Measurements from ENCODE around the gene NOTCH3. TPM values are rescaled to one million over a fixed set of nuclear protein-coding genes. Genes with fewer than 3 reads are reported as not detected.

NOTCH3 gene
- total and polyA plus RNA-seq, 2 donors (not counting 1 experiment from before 2014, with no cell fraction given) = 26.4 to 42.6 TPM

- DNase-seq (ENCODE audit: low read depth in 2 of 2) = no peak
- Histone ChIP-seq H3K36me3 (ENCODE audit: control insufficient read depth, insufficient read depth, low read length) (peaks cover 4% of the 10 kb centered on the region), H3K4me3 (replicated peaks in 1 of 4; ENCODE audit: control extremely low read depth in 1 of 4, insufficient read depth in 1 of 4, low read depth in 3 of 4, low read length in 4 of 4) (no peak overlapping the region), H3K9me3 (ENCODE audit: control insufficient read depth, insufficient read depth, low read depth, low read length) (no peaks in the 10 kb centered on the region), H4K20me1 (ENCODE audit: control insufficient read depth, extremely low read depth, insufficient read depth, low read length) (no peaks in the 10 kb centered on the region), H2AFZ (ENCODE audit: low read length) (no peak overlapping the region), H3K9ac (ENCODE audit: insufficient read depth, low read length) (no peak overlapping the region), H3K79me2 (ENCODE audit: control insufficient read depth, insufficient read depth, low read length) (no peaks in the 10 kb centered on the region), H3K27me3 (ENCODE audit: control insufficient read depth, insufficient read depth, low read length) (no peaks in the 10 kb centered on the region), H3K4me1 (ENCODE audit: control insufficient read depth, extremely low read depth, insufficient read depth, low read length) (no peaks in the 10 kb centered on the region), H3K27ac (ENCODE audit: insufficient read depth, low read length) (no peak overlapping the region), H3K4me2 (ENCODE audit: extremely low read depth, insufficient read depth, low read length) (no peak overlapping the region)
- TF ChIP-seq, protein P1, sequence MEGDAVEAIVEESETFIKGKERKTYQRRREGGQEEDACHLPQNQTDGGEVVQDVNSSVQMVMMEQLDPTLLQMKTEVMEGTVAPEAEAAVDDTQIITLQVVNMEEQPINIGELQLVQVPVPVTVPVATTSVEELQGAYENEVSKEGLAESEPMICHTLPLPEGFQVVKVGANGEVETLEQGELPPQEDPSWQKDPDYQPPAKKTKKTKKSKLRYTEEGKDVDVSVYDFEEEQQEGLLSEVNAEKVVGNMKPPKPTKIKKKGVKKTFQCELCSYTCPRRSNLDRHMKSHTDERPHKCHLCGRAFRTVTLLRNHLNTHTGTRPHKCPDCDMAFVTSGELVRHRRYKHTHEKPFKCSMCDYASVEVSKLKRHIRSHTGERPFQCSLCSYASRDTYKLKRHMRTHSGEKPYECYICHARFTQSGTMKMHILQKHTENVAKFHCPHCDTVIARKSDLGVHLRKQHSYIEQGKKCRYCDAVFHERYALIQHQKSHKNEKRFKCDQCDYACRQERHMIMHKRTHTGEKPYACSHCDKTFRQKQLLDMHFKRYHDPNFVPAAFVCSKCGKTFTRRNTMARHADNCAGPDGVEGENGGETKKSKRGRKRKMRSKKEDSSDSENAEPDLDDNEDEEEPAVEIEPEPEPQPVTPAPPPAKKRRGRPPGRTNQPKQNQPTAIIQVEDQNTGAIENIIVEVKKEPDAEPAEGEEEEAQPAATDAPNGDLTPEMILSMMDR (conservative IDR thresholded peaks at IDR 0.05 in 1 of 2, IDR thresholded peaks at IDR 0.05 in 1 of 2; ENCODE audit: low read depth in 1 of 2, low read length in 2 of 2) = no peak
- no peak for TF ChIP-seq EZH2 (IDR thresholded peaks at IDR 0.05; ENCODE audit: low read length, missing control alignments)
These were observed 30.4 kb downstream of the NOTCH3 start for GRCh38 chr19:15170345-15170744.

GRCh38 chr19:15169541-15170285 is 31.1 kb downstream of the NOTCH3 start:
- H3K4me1 ChIP-seq (ENCODE audit: control insufficient read depth, extremely low read depth, insufficient read depth, low read length) = no peaks in the 10 kb centered on the region
- DNase-seq (ENCODE audit: low read depth in 2 of 2) = no peak
- no peak overlapping the region for H3K4me3 ChIP-seq (replicated peaks in 1 of 4; ENCODE audit: control extremely low read depth in 1 of 4, insufficient read depth in 1 of 4, low read depth in 3 of 4, low read length in 4 of 4)
- no peaks in the 10 kb centered on the region for H3K9me3 ChIP-seq (ENCODE audit: control insufficient read depth, insufficient read depth, low read depth, low read length)
- no peak overlapping the region for H2AFZ ChIP-seq (ENCODE audit: low read length)
- H3K4me2 ChIP-seq (ENCODE audit: extremely low read depth, insufficient read depth, low read length) = no peak overlapping the region
- H3K79me2 ChIP-seq (ENCODE audit: control insufficient read depth, insufficient read depth, low read length) = no peaks in the 10 kb centered on the region
- H3K27ac ChIP-seq (ENCODE audit: insufficient read depth, low read length) = no peak overlapping the region
- H3K36me3 ChIP-seq (ENCODE audit: control insufficient read depth, insufficient read depth, low read length) = peaks cover 8% of the 10 kb centered on the region
- H3K27me3 ChIP-seq (ENCODE audit: control insufficient read depth, insufficient read depth, low read length) = no peaks in the 10 kb centered on the region
- no peak for TF ChIP-seq EZH2 (IDR thresholded peaks at IDR 0.05; ENCODE audit: low read length, missing control alignments)
- TF ChIP-seq, protein P1 (conservative IDR thresholded peaks at IDR 0.05 in 1 of 2, IDR thresholded peaks at IDR 0.05 in 1 of 2; ENCODE audit: low read depth in 1 of 2, low read length in 2 of 2) = no peak
- no peak overlapping the region for H3K9ac ChIP-seq (ENCODE audit: insufficient read depth, low read length)
- H4K20me1 ChIP-seq (ENCODE audit: control insufficient read depth, extremely low read depth, insufficient read depth, low read length) = no peaks in the 10 kb centered on the region

- H3K36me3 ChIP-seq (ENCODE audit: control insufficient read depth, insufficient read depth, low read length) = peaks cover 3% of the 10 kb centered on the region
- TF ChIP-seq, protein P1 (conservative IDR thresholded peaks at IDR 0.05 in 1 of 2, IDR thresholded peaks at IDR 0.05 in 1 of 2; ENCODE audit: low read depth in 1 of 2, low read length in 2 of 2) = no peak
- no peak for TF ChIP-seq EZH2 (IDR thresholded peaks at IDR 0.05; ENCODE audit: low read length, missing control alignments)
- no peak overlapping the region for H3K4me2 ChIP-seq (ENCODE audit: extremely low read depth, insufficient read depth, low read length)
- H3K4me3 ChIP-seq (replicated peaks in 1 of 4; ENCODE audit: control extremely low read depth in 1 of 4, insufficient read depth in 1 of 4, low read depth in 3 of 4, low read length in 4 of 4) = no peak overlapping the region
- H2AFZ ChIP-seq (ENCODE audit: low read length) = no peak overlapping the region
- no peaks in the 10 kb centered on the region for H3K4me1 ChIP-seq (ENCODE audit: control insufficient read depth, extremely low read depth, insufficient read depth, low read length)
- no peak overlapping the region for H3K9ac ChIP-seq (ENCODE audit: insufficient read depth, low read length)
- H4K20me1 ChIP-seq (ENCODE audit: control insufficient read depth, extremely low read depth, insufficient read depth, low read length) = no peaks in the 10 kb centered on the region
- H3K9me3 ChIP-seq (ENCODE audit: control insufficient read depth, insufficient read depth, low read depth, low read length) = no peaks in the 10 kb centered on the region
- H3K27ac ChIP-seq (ENCODE audit: insufficient read depth, low read length) = no peak overlapping the region
- DNase-seq (ENCODE audit: low read depth in 2 of 2) = no peak
- H3K79me2 ChIP-seq (ENCODE audit: control insufficient read depth, insufficient read depth, low read length) = no peaks in the 10 kb centered on the region
- no peaks in the 10 kb centered on the region for H3K27me3 ChIP-seq (ENCODE audit: control insufficient read depth, insufficient read depth, low read length)
These were observed 34.1 kb downstream of the NOTCH3 start for GRCh38 chr19:15166700-15167099.
